Fibroblast of lung (primary cell): ENCODE results near the gene SLC24A3. TPM values are rescaled to one million over a fixed set of nuclear protein-coding genes. Genes with fewer than 3 reads are reported as not detected.
A peak's percentile ranks its signal among the peaks of the same experiment; 100 is the strongest.

Experiments
- DNase-seq, 2 donors: peaks; one replicate each; pipeline versions ENCODE4 v3.0.0 to v3.0.0-alpha.2; 2010; ENCODE audit warnings: low read depth in 2 of 2
- H2AFZ ChIP-seq: 2 replicates; pipeline ENCODE4 v1.5.1; 2012; ENCODE audit warnings: low read length, control low read depth, inconsistent platforms
- H3K27ac ChIP-seq: 2 replicates; pipeline ENCODE4 v1.5.1; 2011; ENCODE audit warnings: low read length, control low read depth; ENCODE audit not compliant: insufficient read depth
- H3K27me3 ChIP-seq: 2 replicates; pipeline ENCODE4 v1.5.1; 2011; ENCODE audit warnings: mild to moderate bottlenecking, low read length; ENCODE audit not compliant: control insufficient read depth, insufficient read depth
- H3K36me3 ChIP-seq: 2 replicates; pipeline ENCODE4 v1.5.1; 2011; ENCODE audit warnings: low read length; ENCODE audit not compliant: control insufficient read depth, insufficient read depth
- H3K4me1 ChIP-seq: 2 replicates; pipeline ENCODE4 v1.5.1; 2011; ENCODE audit warnings: low read length; ENCODE audit not compliant: control insufficient read depth, insufficient read depth; ENCODE audit errors: extremely low read depth
- H3K4me2 ChIP-seq: 2 replicates; pipeline ENCODE4 v1.5.1; 2011; ENCODE audit warnings: low read length, control low read depth; ENCODE audit not compliant: insufficient read depth; ENCODE audit errors: extremely low read depth
- H3K4me3 ChIP-seq, 4 experiments: fragments of 200-600 bp in 1 of 4; sonication (generic) in 1 of 4; replicated peaks in 1 of 4; 2 replicates each; pipeline ENCODE4 v1.5.1; 2011 to 2016; ENCODE audit warnings: low read length in 4 of 4, low read depth in 3 of 4, mild to moderate bottlenecking in 3 of 4, control low read depth in 2 of 4, inconsistent platforms in 1 of 4, mixed read lengths in 1 of 4; ENCODE audit not compliant: insufficient read depth in 1 of 4; ENCODE audit errors: control extremely low read depth in 1 of 4
- H3K79me2 ChIP-seq: 2 replicates; pipeline ENCODE4 v1.5.1; 2012; ENCODE audit warnings: mild to moderate bottlenecking, low read length, inconsistent platforms; ENCODE audit not compliant: control insufficient read depth, insufficient read depth
- H3K9ac ChIP-seq: 2 replicates; pipeline ENCODE4 v1.5.1; 2011; ENCODE audit warnings: mild to moderate bottlenecking, low read length, control low read depth; ENCODE audit not compliant: insufficient read depth
- H3K9me3 ChIP-seq: 2 replicates; pipeline ENCODE4 v1.5.1; 2012; ENCODE audit warnings: low read depth, low read length; ENCODE audit not compliant: control insufficient read depth, insufficient read depth
- H4K20me1 ChIP-seq: 2 replicates; pipeline ENCODE4 v1.5.1; 2011; ENCODE audit warnings: low read length; ENCODE audit not compliant: control insufficient read depth, insufficient read depth; ENCODE audit errors: extremely low read depth
- EZH2 ChIP-seq: IDR thresholded peaks from 2 replicates; pipeline ENCODE4 v1.5.1; 2012; ENCODE audit warnings: low read length, control low read depth, mild to moderate bottlenecking; ENCODE audit errors: missing control alignments
- polyA plus RNA-seq, 2 donors: library from polyadenylated mRNA; depleted of rRNA in 1 of 2; stranded (reverse) in 1 of 2; unstranded in 1 of 2; fragments of >200 nt; gene quantifications; 2 replicates each; pipeline ENCODE4 v1.2.1, GENCODE V29; 2011 to 2012; ENCODE audit warnings: missing spikeins in 1 of 2
- total RNA-seq: library from RNA; depleted of rRNA; stranded (reverse); fragments of >200 nt; gene quantifications from 2 replicates; pipeline ENCODE4 v1.2.1, GENCODE V29; 2014
- TF ChIP-seq, protein P1 (sequence below), 2 donors: IDR thresholded peaks in 1 of 2; conservative IDR thresholded peaks in 1 of 2; 1 replicate in 1 of 2; 2 replicates in 1 of 2; pipeline ENCODE4 v1.5.1; 2011 to 2012; ENCODE audit warnings: low read length in 2 of 2, control low read depth in 1 of 2, inconsistent platforms in 1 of 2, low read depth in 1 of 2, mild to moderate bottlenecking in 1 of 2

Gene SLC24A3
- total and polyA plus RNA-seq, 2 donors (not counting 1 experiment from before 2014, with no cell fraction given), result 0.03 to 1.8 TPM

DNA sequence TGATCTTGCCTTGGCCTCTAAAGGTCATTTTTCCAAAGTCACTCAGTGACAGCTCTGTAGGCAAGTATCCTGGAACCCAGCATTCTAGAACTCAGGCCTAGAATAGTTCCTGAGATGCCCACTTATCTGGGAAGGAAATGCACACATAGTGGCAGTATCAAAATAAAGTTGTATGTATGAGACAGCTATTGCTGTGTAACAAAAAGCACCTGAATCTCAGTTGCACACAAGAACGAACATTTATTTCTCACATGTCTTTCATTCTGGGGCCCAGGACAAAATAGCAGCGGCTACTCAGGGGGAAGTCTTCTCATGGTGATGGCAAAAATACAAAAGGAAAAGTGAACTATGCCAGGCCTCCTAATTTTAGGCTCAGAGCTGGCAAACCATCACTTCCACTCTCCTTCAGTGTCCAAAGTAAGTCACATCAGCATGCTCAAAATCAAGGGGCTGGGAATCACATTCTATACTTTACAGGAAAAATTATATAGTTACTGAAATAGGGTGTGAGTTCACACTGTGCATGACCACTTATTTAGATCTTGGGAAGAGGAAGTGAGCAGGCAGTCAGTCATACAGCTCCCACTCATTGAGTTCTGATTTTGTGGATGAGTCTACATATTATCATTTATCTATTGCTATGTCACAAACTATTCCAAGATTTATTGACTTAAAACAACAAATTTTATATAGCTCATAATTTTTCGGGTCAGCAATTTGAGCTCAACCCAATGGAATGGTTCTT lies 412.0 kb downstream of the SLC24A3 start:
- H3K36me3 ChIP-seq, result no peaks in the 10 kb centered on the region
- no peak overlapping the region for H3K4me2 ChIP-seq
- H3K4me1 ChIP-seq, result no peaks in the 10 kb centered on the region
- no peak overlapping the region for H3K4me3 ChIP-seq
- H3K27me3 ChIP-seq, result no peaks in the 10 kb centered on the region
- no peak overlapping the region for H3K27ac ChIP-seq
- no peaks in the 10 kb centered on the region for H3K79me2 ChIP-seq
- no peak overlapping the region for H3K9ac ChIP-seq
- TF ChIP-seq, protein P1, sequence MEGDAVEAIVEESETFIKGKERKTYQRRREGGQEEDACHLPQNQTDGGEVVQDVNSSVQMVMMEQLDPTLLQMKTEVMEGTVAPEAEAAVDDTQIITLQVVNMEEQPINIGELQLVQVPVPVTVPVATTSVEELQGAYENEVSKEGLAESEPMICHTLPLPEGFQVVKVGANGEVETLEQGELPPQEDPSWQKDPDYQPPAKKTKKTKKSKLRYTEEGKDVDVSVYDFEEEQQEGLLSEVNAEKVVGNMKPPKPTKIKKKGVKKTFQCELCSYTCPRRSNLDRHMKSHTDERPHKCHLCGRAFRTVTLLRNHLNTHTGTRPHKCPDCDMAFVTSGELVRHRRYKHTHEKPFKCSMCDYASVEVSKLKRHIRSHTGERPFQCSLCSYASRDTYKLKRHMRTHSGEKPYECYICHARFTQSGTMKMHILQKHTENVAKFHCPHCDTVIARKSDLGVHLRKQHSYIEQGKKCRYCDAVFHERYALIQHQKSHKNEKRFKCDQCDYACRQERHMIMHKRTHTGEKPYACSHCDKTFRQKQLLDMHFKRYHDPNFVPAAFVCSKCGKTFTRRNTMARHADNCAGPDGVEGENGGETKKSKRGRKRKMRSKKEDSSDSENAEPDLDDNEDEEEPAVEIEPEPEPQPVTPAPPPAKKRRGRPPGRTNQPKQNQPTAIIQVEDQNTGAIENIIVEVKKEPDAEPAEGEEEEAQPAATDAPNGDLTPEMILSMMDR (conservative IDR thresholded peaks at IDR 0.05 in 1 of 2, IDR thresholded peaks at IDR 0.05 in 1 of 2; ENCODE audit: low read depth in 1 of 2, low read length in 2 of 2), result no peak
- no peak for TF ChIP-seq EZH2
- H4K20me1 ChIP-seq, result no peaks in the 10 kb centered on the region
- no peaks in the 10 kb centered on the region for H3K9me3 ChIP-seq
- DNase-seq, result no peak
- no peak overlapping the region for H2AFZ ChIP-seq

GRCh38 chr20:19625426-19625825 lies 413.0 kb downstream of the SLC24A3 start:
- no peak for TF ChIP-seq EZH2
- TF ChIP-seq, protein P1 (conservative IDR thresholded peaks at IDR 0.05 in 1 of 2, IDR thresholded peaks at IDR 0.05 in 1 of 2; ENCODE audit: low read depth in 1 of 2, low read length in 2 of 2), result no peak
- Histone ChIP-seq H3K4me3 (no peak overlapping the region), H3K27ac (no peak overlapping the region), H4K20me1 (no peaks in the 10 kb centered on the region), H3K4me1 (no peaks in the 10 kb centered on the region), H3K9me3 (no peaks in the 10 kb centered on the region), H2AFZ (no peak overlapping the region), H3K27me3 (no peaks in the 10 kb centered on the region), H3K4me2 (no peak overlapping the region), H3K9ac (no peak overlapping the region), H3K36me3 (no peaks in the 10 kb centered on the region), H3K79me2 (no peaks in the 10 kb centered on the region)
- DNase-seq, result no peak

DNA sequence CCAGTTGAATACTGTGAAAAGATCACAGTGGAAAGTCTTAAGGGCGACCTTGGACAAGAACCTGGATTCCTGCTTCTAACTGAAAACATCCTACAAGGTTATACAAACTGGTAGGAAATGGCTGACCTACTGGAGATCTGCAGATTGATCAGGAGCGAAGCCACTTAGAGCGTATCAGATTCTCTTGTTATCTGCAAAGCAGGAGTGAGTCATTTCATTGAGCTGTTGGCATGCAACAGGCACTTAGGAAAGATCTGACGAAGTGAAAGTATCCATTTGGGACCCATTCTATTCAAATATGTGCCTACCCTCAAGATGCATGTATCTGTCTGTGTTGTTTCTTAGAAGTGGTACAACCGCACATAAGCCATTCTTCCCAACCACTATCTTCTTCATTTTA lies 414.5 kb downstream of the SLC24A3 start:
- Histone ChIP-seq H3K27me3 (no peaks in the 10 kb centered on the region), H3K4me3 (no peak overlapping the region), H2AFZ (no peak overlapping the region), H3K27ac (no peak overlapping the region), H4K20me1 (no peaks in the 10 kb centered on the region), H3K4me1 (no peaks in the 10 kb centered on the region), H3K9me3 (no peaks in the 10 kb centered on the region), H3K36me3 (no peaks in the 10 kb centered on the region), H3K9ac (no peak overlapping the region), H3K4me2 (no peak overlapping the region), H3K79me2 (no peaks in the 10 kb centered on the region)
- TF ChIP-seq, protein P1 (conservative IDR thresholded peaks at IDR 0.05 in 1 of 2, IDR thresholded peaks at IDR 0.05 in 1 of 2; ENCODE audit: low read depth in 1 of 2, low read length in 2 of 2), result no peak
- TF ChIP-seq EZH2, result no peak
- peak in 1 of 2 donors; percentile 7 for DNase-seq
